HG03175 (cell line): ENCODE data around the gene SCGB1D4.
"Not testable (repeated sequence)": the region's sequence is repeated elsewhere in the genome, so short reads cannot be mapped to it uniquely, and the experiment has no call there.

Source experiments
- ATAC-seq: cut with Tn5 transposase; IDR thresholded peaks from one replicate; pipeline ENCODE4 v1.9.1; 2021; ENCODE audit warnings: mild to moderate bottlenecking, moderate library complexity; ENCODE audit not compliant: unreplicated experiment

The SCGB1D4 gene

GRCh38 chr11:62298975-62299374 is at the start of gene SCGB1D4:
SCGB1D4 (minus strand) TSS chr11:62299075; CDS start chr11:62299010, 65 bp downstream.
- no peak for ATAC-seq

- no peak for ATAC-seq
Observed at GRCh38 chr11:62345861-62346260, 47.0 kb upstream of the SCGB1D4 start.

- no peak for ATAC-seq
Observed at GRCh38 chr11:62344210-62344609, 45.3 kb upstream of the SCGB1D4 start.

GRCh38 chr11:62343646-62344190 is 44.8 kb upstream of the SCGB1D4 start:
- ATAC-seq = not testable (repeated sequence)

- no peak for ATAC-seq
Observed at GRCh38 chr11:62341588-62341987, 42.7 kb upstream of the SCGB1D4 start.

GRCh38 chr11:62340269-62340901 is 41.5 kb upstream of the SCGB1D4 start:
- ATAC-seq = no peak

GRCh38 chr11:62338218-62338617 is 39.3 kb upstream of the SCGB1D4 start:
- ATAC-seq = no peak

- ATAC-seq = no peak
Observed at GRCh38 chr11:62337303-62338181, 38.7 kb upstream of the SCGB1D4 start, which contains the start of gene ASRGL1. ASRGL1 (plus strand) TSS chr11:62337448; CDS start chr11:62337978, 530 bp downstream.

GRCh38 chr11:62336949-62337302 is 38.1 kb upstream of the SCGB1D4 start:
- ATAC-seq = not testable (repeated sequence)

GRCh38 chr11:62333768-62334167 is 34.9 kb upstream of the SCGB1D4 start:
- no peak for ATAC-seq

GRCh38 chr11:62331264-62331663 is 32.4 kb upstream of the SCGB1D4 start:
- ATAC-seq = not testable (repeated sequence)

- not testable (repeated sequence) for ATAC-seq
Observed at GRCh38 chr11:62327541-62327940, 28.7 kb upstream of the SCGB1D4 start.

- not testable (repeated sequence) for ATAC-seq
Observed at GRCh38 chr11:62326719-62327118, 27.8 kb upstream of the SCGB1D4 start.

- ATAC-seq = not testable (repeated sequence)
Observed at GRCh38 chr11:62325781-62326180, 26.9 kb upstream of the SCGB1D4 start.

- ATAC-seq = no peak
Observed at GRCh38 chr11:62324731-62325556, 26.1 kb upstream of the SCGB1D4 start.

- ATAC-seq = no peak
Observed at GRCh38 chr11:62322524-62322923, 23.6 kb upstream of the SCGB1D4 start.

- ATAC-seq = no peak
Observed at GRCh38 chr11:62315431-62315830, 16.6 kb upstream of the SCGB1D4 start.

- no peak for ATAC-seq
Observed at GRCh38 chr11:62309991-62310390, 11.1 kb upstream of the SCGB1D4 start.

GRCh38 chr11:62307950-62308349 is 9.1 kb upstream of the SCGB1D4 start:
- no peak for ATAC-seq

GRCh38 chr11:62306227-62306626 is 7.4 kb upstream of the SCGB1D4 start:
- no peak for ATAC-seq

- ATAC-seq = no peak
Observed at GRCh38 chr11:62295504-62295903, 3.4 kb downstream of the SCGB1D4 start.
